ENCODE results near the gene GAK.

The GAK gene

DNA sequence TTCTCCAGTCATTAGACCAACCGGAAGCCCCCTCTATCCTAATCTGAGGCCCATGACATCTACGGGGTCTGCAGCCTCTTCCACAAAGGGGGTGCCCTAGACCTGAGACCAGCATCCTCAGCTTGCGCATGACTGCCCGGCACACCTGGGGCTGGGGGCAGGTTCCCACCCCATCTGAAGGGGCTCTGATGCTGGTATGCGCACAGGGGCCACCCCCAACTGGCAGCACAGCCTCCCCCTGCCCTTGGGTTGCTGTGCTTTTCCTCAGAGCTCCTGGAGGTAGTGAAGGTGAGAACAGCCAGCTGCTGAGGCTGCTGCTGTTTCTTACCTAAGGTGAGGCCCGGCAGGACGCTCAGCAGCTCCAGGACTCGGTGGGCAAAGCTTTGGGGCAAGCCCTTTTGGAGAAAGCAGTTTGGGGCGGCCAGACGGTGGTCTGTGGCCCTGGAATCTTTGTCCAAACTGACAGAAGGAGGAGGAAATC, 87.3 kb downstream of the GAK start:
- no peak for DNase-seq

DNA sequence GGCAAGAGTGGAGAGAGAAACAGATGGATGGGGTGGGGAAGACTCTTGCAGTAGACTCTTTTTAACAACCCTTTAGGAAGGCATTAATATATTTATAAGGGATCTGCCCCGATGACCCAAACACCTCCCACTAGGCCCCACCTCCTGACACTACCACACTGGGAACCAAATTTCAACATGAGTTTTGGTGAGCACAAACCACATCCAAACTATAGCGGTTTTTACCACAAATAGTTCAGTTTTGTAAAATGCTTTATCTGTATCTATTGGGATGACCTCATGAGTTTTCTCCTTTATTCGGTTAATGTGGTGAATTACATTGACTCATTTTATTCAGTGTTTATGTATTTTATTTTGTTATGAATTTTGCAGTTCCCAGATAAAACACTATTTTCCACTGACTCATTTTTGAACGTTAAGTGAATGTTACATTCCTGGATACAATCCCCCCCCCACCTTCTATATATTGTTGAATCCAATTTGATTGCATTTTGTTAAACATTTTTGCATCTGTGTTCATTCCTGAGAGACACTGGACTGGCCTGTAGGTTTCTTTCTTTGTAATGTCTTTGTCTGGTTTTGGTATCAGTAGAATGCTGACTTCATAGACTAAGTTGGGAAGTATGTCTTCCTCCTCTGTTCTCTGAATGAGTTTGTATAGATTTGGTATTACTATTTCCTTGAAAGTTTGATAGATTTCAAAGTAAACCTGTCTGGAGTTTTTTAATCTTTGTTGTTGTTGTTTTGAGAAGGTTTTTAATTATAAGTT, 92.3 kb downstream of the GAK start:
- no peak for DNase-seq

DNA sequence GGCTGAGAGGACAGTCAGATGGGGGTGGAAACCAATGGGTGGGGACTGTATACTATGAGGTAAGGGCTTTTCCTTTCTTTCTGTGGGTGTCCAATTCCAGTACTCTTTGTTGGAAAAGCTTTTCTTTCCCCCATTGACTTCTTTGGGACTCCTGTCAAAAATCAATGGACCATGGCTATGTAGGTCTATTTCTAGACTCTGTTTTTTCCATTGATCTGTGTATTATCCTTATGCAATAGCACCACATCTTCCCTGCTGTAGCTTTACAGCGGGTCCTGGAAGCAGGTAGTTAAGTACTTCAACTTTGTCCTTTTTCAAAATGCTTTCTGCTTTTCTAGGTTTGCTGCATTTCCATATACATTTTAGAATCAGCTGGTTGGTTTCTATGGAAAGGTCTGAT, 94.3 kb downstream of the GAK start:
- DNase-seq: no peak

DNA sequence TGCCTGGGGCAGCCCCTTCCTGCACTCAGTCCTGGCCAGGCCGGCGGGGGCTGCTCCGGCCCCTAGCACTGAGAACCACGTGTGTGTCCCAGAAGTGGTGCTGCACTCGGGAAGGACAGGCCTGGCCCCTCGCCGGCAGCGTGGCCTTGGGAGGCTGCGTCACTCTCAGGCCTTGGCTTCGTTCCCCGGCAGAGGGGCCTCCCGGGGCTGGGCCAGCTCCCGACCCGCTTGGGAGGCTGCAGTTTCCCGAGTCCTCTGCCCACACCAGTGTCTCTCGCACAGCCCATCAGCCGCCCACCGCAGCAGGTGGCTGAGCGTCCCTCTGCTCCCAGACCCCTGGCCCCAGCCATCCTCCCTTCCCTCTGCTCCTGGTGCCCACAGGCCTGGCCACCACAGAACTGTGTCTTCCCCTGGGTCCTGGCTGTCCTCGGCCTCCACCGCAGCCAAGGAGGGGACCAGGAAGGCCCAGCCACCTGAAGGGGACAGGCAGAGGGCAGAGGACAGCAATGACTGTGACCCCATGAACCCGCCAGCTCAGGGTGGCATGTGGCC, 95.3 kb downstream of the GAK start:
- DNase-seq: no peak

DNA sequence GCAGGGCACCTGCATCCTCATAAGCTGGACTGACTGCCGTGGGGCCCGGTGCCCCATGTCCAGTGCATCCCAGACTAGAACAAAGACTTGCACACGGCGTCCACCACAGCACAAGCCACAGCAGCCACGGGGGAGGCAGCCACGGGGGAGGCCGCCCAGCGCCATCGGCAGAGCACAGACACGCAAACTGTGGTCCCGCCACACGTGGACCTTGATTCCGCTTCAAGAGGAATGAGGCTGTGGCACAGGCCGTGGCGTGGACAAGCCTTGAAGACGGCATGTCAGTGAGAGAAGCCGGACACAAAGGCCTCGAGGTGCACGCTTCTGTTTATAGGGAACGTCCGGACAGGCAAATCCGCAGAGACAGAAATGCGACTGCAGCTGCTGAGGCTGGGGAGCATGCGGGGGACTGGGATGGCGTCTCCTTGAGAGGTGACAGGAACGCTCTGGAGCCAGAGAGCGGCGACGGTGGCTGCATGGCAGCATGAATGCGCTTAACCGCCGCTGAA, 96.1 kb downstream of the GAK start:
- no peak for DNase-seq

DNA sequence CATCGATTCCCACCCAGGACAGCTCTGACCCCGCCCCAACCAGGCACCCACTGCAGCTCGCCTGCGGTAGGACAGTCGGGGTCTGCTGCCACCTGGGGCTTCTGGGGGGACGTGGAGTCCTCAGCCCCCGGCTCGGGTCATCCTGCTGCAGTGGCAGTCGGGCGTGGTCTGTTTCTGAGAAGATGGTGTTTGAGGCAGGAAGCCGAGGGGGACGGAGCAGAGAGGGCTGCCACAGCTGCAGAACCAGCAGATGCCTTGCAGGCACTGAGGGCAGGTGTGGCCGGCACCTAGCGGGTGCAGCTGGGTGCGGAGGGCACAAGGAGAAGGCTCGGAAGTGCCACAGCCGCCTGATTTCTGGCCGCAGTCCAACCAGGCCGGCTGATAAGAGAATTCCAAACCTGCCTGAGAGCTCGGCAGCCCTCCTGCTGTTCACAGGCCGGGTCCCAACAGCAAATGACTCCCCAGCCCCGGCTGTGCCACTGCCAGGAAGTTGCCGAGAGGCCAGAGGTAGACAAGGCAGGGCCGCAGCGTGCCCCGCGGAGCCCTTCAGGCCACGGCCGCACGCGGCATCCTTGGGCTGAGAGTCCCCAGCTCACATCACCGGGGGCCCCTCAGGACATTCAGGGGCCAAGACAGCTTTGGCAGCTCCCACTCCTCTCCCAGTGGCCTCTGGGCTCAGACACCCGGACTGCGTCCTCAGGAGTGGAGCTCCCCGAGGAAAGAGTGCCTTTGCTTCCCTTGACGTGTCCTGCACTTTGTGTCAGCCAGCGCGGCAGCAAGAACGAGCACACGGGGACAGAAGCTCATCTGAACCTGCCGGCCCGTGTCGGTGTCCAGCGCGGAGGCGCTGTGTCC, 96.7 kb downstream of the GAK start:
- DNase-seq: no peak

DNA sequence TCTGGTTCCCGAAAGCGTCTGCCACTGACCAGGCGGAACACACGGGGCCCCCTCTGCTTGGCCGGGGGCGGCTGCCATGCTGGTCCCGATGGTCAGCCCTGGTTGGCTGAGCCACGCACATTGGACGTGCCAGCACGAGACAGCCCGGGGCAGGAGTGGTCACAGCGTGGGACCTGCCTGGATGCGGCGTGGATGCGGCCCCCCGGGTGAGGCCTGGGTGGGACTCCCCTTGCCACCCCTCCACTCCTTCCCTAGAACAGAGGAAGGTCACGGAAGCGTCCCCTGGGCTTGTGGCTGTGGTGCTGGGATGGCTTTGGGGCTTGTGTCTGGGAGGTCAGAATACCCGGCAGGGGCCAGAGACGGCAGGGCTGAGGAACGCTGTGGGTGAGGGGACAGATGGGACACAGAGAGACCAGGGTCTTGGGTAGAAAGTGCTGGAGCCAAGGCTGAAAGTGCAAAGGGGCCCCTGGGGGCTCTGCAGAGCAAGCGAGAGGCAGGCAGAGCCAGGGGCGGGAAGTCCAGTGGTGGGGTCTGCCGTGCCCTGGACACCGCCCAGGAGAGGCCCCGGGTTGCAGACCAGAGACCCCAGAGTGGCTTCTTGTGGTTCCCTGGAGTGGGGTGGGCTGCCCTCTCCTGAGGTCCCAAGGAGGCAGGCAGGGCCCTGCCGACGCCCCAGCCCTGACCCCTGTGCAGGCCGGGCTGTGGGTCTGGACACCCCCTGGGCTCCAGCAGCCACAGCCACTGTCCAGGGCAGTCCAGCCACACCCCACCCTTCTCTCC, 97.6 kb downstream of the GAK start:
- DNase-seq: no peak

DNA sequence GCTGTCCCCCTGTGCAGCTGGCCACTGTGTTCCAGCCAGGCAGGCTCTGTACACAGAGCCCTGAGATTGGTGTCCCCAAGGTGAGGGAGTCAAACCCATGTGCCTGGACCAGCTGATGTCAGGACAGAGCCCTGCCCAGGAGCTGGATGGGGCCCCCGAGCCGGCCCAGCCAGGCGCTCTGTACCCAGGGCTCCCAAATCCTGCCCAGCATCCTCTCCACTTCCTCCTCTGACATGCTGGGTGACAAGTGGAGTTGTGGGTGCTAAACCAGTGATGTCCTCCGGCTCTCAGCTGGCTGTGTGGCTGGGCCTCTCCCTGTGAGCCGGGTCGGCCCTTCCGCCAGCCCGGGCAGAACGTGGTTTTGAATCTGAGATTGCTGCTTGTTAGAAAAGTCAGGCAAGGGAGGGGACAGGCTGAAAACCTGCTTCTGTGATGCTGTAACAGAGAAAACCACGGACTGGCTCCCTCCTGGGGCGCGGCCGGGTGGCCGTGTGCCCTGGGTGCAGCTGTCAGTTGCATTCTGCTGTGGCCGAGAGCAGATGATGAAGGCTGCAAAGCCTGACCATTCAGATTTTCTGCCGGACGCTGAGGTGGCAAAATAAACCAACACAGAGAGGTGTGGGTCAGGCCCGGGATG, 98.3 kb downstream of the GAK start:
- DNase-seq: no peak

DNA sequence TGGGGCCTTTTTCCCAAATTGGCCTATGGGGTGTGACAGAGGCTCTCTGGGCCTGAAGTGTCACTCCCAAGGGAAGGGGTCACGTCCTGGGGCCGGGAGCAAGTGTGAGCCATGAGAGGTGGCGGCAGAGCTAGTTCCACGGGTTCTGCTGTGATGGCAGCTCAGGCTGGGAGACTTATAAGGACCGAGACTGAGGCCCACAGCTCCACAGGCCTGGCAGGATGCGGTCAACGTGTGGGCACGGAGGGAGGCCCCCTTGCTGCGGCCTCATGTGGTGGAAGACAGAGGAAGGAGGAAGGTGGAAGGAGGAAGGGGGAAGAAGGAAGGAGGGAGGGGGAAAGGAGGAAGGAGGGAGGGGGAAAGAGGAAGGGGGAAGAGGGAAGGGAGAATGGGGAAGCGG, 99.0 kb downstream of the GAK start:
- DNase-seq: no peak

DNA sequence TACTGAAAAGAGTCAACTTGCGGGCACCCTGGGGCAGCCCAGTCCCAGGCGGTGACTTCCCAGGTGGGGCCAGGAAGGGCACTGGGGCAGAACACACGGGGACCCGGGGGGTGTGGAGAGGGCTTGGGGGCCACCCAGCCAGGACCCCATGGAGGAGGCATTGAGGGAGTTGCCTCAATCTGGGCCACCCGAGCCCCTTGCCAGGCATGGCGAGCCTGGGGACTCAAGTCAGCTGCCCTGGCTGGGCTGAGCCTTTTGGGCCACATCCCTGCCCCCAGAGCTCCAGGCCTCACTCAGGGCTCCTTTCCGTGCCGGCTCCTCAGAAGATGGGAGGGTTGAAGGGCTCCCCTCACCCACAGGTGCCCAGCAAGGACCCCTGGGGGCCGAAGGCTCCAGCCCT, 99.6 kb downstream of the GAK start:
- no peak for DNase-seq

DNA sequence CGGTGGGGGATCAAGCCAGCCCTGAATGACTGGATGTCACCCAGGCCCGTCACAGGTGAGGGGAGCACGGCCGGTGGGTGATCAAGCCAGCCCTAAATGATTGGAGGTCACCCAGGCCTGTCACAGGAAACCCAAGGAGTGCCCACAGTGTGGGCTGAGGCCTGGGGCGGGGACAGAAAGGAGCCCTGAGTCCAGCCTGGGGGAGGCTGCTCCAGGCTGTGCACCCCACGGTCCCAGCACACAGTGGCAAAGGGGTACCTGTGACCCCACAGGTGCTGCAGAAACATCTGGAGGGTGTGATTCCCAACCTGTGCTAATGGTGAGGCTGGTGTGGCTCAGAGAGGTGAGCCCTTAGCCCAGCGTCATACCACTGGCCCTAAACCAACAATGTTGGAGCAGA, 100.0 kb downstream of the GAK start:
- no peak for DNase-seq

DNA sequence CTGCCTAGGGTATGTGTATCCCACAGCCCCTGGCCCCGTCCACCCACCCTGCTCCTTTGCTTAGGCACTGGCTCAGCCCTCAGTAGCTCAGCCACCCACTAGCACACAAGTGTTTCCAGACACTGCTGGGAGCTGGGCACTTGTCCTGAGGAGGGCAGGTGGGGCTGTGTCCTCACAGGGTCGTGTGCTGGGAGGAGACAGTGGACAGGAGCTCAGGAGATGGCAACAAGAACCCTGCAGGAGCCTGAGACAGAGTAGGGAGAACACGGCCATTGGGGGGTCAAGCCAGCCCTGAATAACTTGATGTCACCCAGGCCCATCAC, 100.7 kb downstream of the GAK start:
- no peak for DNase-seq

DNA sequence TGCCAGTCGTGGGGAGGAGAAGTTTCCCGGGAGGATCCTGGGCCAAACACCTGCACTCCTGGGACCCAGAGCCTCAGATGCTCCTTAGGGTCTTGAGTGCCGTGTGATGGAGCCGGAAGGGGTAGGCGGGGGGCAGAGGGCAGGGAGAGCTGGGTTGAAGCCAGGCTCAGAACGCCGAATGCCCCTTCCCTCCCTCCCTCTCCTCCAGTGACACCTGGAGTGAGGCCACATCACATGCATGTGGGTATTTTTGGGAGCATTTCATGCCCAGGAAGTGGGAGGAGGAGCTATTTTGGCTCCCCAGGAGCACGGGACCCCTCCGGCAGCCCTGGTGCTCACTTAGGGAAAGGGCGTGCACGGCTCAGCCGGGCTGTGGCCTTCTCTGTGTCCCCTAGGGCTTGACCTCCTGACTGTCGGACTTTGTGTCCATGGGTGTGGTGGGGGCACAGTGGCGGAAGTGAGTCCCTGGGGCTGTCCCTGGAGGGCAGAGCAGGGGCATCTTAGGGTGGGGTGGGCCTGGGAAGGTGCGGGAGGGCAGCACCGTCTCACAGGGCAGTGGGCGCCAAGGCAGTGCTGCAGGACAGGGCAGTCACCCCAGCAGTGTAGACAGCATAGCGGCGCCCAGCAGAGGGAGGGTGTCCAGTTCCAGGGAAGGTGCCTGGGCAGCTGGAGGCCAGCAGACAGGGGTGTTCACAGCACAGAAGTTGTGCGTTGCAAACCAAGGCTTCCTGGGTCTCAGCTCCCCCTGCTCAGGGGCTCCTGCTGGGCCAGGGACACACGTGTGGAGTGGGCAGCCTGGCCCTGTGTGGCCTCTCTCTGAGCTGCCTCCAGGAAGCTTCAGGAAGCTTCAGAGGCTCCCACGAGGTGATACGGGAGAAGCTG, 101.3 kb downstream of the GAK start:
- DNase-seq: no peak

DNA sequence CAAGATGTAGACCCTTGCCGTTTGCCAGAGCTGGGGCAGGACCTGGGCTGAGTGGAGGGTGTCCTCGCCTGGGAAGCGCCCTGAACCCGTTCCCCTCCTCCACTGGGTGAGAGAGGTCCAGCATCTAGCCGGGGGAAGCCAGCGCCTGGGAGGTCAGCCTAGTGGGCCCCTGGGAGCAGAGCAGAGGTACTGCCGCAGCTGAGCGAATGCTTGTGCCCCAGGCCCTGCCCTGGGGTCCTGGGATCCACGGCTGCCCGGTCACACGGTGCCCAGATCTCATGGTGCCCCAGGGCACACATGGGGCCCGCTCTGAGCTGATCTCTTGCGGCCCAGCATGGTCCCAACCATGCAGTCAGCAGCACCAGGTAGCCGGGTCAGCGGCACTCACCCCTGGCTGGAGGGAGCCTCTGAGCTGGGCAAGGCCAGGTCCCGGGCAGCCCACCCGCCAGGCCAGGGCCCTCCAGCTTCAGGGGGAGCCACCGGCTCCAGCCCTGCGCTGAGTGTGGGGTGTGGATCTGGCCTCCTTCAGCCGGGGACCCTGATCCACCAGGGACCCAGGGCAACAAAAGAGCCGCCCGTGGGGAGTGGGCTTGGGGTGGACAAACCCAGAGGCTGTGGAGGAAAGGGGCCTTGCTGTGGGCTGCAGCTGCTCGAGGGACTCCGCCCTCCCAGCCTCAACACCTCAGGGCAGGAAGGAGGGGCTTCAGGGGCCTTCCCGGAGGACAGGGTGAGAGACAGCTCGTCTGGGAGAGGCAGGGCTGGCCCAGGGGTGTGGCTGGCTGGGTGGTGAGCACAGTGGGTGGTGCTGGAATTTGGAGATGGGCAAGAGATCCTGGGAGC, 102.1 kb downstream of the GAK start:
- no peak for DNase-seq

DNA sequence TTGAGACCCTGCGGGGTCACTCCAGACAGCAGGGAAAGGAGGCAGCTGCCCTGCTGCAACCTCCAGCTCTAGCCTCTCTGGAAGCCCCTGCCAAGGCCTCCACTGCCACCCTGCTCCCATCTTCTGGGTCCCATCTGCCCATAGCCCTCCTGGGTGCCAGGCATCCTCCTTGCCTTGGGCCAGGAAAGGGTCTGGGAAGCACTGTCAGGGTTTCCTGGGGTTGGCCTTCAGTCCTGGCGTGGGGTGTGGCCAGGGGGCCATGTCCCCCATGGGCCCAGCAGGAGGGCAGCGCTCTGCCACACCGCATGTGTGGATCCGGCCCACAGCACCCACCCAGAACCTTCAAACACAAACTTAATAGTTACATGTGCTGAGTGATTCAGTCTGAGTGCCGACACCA, 102.8 kb downstream of the GAK start:
- DNase-seq: no peak

DNA sequence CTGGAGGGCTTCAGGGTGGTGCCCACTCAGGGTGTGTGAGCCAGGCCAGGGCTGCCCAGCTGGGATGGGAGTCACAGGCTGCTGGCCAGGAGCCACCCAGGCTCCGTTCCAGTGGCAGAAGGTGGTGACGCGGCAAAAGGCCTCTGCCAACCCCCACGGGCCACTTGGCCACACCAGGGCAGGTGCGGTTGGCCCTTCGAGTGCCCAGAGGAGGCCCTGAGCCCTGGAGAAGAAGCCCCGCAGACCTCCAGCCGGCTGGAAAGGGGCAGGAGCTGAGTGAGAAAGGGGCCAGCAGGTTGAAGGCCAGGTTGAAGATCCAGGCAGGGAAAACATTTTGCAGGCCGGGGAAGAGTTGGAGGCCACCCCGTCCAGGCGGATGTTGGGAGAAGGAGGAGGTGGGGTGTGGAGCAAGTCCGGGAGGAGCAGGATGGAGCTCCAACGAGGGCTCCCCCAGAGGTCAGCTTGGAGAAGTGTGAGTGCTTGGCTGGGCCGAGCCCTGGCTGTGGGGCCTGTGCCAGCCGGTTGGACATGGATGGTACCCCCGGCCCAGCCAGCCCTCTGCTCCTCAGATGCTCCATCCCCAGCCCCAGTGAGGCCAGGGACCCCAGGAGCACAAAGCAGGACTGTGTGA, 103.4 kb downstream of the GAK start:
- DNase-seq: no peak

DNA sequence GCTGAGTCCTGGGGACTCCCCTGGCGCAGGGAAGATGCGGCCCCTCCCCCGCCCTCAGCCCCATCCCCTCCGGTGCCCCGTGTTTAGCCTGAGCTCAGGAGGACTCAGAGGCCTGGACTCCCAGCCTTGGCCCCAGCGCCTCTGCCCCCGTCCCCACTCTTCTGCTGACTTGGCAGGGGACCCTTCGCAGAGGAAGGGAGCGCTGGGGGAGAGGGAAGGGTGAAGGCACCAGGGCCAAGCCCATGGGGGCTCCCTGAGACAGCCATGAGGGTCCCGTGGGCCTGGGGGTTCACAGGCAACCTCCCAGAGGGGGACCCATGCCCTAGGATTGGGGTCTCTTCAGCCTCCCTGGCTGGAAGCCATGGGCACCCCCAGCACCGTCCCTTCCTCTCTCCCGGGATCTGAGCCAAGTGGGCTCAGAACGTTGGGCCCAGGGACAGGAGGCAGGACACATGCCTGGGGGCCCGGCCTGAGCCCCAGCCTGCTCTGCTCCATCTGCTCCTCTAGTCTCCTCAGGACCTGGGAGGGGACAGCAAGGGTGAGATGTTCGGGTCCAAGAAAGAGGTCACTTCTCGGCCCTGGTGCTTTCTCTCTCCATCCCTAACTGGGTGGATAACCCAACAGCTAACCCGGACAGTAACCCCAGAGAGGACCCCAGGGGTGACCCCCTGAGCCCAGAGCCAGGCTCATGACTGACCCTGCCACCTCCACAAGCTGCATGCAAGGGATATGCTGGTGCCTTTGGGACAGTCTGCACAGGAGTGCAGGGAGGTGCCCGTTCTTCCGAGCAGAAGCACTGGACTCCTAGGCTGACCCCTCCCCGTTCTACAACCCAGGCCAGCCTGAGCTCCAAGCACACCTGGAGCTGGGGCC, 104.7 kb downstream of the GAK start:
- no peak for DNase-seq

DNA sequence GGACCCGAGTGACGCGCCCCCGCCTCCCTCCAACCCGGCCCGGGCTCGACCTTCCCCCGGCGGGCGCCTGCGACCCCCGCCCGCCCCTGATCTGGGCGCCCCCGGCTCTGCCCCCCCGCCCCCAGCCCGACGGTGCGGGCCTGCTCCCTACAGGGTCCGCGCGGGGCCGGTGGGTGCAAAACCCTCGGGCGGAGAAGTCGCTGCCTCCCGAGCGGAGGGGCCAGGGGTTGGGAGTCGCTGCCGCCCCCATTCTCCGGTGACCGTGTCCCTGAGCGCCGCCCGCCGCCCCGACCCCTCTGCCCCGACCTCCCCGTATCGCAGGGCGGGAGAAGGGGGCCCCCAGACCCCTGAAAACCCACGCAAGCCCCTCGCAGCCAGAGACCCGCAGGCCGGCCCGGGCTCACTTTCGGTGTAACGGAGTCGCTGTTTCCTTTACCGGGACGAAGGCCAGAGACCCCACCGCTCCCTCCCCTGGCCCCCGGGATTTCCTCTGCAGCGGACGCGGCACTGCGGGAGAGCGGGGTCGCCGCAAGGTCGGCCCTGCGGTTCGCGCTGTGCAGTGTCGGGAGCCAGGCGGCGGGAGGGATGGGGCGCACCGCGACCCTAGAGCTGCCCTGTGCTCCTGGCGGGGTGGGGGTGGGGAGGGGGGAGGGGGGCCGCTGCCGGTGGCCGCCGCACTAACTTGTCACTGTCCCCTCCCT, 105.5 kb downstream of the GAK start:
- DNase-seq: no peak

DNA sequence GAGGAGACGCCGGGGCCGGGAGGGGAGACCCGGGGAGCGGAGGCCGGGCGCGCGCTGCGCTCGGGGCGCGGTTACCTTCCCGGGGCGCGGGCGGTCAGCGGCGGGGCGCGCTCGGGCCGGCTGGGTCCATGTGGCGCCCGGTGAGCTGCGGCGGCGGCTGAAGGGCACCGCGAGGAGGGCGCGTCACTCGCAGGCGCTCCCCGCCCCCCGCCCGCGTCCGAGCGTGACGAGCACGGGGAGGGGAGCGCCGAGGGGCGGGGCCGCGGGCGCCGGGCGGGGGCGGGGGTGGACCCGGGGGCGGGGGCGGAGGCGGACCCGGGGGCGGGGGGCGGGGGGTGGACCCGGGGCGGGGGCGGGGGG, 106.2 kb downstream of the GAK start, which contains the start of gene CPLX1:
TSS of gene CPLX1 (minus strand) at position 159 of the 360 bp plus-strand sequence. CDS start 1,607 bp downstream, outside the sequence.
- DNase-seq: no peak
